Measurements from ENCODE around the gene CDK2AP2. TPM values are rescaled to one million over a fixed set of nuclear protein-coding genes. Genes with fewer than 3 reads are reported as not detected.

The CDK2AP2 gene
- total and polyA plus RNA-seq, 2 experiments from 2014 or later, result 48.6 to 120 TPM

DNA sequence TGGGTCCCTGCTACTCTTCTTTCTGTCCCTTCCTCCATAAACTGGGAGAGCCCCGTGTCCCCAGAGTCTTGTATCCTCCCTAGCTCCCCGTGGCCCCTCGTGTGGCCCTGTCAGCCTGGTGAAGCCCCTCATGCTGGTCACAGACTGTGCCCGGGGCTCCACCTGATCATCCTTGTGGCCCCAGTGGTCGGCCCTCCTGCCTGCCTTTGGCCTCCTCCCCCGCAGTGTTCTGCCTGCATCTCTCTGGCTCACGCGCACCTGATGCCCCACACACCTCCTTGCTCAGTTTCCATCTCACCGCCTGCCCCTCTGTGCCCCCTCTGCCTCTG lies 16.5 kb upstream of the CDK2AP2 start:
- H3K27ac ChIP-seq (ENCODE audit: low read depth), result no peak overlapping the region
- Mint-ChIP-seq H3K4me3 (no peak overlapping the region), H3K4me1 (no peaks in the 10 kb centered on the region; the same call in 2 of the 3 replicates), H3K27ac (no peak overlapping the region), H3K27me3 (ENCODE audit: insufficient read depth, low read depth, poor library complexity) (peaks cover 7% of the 10 kb centered on the region), H3K36me3 (ENCODE audit: low read depth) (no peaks in the 10 kb centered on the region; the same call in 2 of the 3 replicates), H3K9me3 (peaks cover 3% of the 10 kb centered on the region)
- DNase-seq (ENCODE audit: low spot score) (no peak), ATAC-seq (no peak)
- H3K9me2 ChIP-seq (ENCODE audit: insufficient read depth), result 0 out of 2 replicates have a peak, but pooled peaks cover 5% of the 10 kb centered on the region
- H3K4me1 ChIP-seq (ENCODE audit: insufficient read depth), result no peaks in the 10 kb centered on the region
- no peaks in the 10 kb centered on the region for H3K79me2 ChIP-seq (replicated peaks; ENCODE audit: insufficient read depth)
- no peak overlapping the region for H2AFZ ChIP-seq
- H3K4me3 ChIP-seq, result no peak overlapping the region
- H3K4me2 ChIP-seq, result no peak overlapping the region
- H4K20me1 ChIP-seq (replicated peaks; ENCODE audit: insufficient read depth), result no peaks in the 10 kb centered on the region
- no peak for TF ChIP-seq EZH2phosphoT487 (IDR thresholded peaks at IDR 0.05; ENCODE audit: unreplicated experiment)
- TF ChIP-seq, protein P1, sequence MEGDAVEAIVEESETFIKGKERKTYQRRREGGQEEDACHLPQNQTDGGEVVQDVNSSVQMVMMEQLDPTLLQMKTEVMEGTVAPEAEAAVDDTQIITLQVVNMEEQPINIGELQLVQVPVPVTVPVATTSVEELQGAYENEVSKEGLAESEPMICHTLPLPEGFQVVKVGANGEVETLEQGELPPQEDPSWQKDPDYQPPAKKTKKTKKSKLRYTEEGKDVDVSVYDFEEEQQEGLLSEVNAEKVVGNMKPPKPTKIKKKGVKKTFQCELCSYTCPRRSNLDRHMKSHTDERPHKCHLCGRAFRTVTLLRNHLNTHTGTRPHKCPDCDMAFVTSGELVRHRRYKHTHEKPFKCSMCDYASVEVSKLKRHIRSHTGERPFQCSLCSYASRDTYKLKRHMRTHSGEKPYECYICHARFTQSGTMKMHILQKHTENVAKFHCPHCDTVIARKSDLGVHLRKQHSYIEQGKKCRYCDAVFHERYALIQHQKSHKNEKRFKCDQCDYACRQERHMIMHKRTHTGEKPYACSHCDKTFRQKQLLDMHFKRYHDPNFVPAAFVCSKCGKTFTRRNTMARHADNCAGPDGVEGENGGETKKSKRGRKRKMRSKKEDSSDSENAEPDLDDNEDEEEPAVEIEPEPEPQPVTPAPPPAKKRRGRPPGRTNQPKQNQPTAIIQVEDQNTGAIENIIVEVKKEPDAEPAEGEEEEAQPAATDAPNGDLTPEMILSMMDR (conservative IDR thresholded peaks at IDR 0.05; ENCODE audit: low read depth in 2 of 2), result no peak
- no peak for TF ChIP-seq ZNF331 (CRISPR knock-in tag; IDR thresholded peaks at IDR 0.05; ENCODE audit: low read depth)
- TF ChIP-seq JUNB (IDR thresholded peaks at IDR 0.05; ENCODE audit: unreplicated experiment), result no peak
- no peak for TF ChIP-seq STAT1 (IDR thresholded peaks at IDR 0.05; ENCODE audit: unreplicated experiment)
- TF ChIP-seq, protein P2, sequence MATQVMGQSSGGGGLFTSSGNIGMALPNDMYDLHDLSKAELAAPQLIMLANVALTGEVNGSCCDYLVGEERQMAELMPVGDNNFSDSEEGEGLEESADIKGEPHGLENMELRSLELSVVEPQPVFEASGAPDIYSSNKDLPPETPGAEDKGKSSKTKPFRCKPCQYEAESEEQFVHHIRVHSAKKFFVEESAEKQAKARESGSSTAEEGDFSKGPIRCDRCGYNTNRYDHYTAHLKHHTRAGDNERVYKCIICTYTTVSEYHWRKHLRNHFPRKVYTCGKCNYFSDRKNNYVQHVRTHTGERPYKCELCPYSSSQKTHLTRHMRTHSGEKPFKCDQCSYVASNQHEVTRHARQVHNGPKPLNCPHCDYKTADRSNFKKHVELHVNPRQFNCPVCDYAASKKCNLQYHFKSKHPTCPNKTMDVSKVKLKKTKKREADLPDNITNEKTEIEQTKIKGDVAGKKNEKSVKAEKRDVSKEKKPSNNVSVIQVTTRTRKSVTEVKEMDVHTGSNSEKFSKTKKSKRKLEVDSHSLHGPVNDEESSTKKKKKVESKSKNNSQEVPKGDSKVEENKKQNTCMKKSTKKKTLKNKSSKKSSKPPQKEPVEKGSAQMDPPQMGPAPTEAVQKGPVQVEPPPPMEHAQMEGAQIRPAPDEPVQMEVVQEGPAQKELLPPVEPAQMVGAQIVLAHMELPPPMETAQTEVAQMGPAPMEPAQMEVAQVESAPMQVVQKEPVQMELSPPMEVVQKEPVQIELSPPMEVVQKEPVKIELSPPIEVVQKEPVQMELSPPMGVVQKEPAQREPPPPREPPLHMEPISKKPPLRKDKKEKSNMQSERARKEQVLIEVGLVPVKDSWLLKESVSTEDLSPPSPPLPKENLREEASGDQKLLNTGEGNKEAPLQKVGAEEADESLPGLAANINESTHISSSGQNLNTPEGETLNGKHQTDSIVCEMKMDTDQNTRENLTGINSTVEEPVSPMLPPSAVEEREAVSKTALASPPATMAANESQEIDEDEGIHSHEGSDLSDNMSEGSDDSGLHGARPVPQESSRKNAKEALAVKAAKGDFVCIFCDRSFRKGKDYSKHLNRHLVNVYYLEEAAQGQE (IDR thresholded peaks at IDR 0.05; ENCODE audit: unreplicated experiment), result no peak
- TF ChIP-seq EZH2 (IDR thresholded peaks at IDR 0.05; ENCODE audit: low read depth, unreplicated experiment), result no peak
- TF ChIP-seq, protein P3, sequence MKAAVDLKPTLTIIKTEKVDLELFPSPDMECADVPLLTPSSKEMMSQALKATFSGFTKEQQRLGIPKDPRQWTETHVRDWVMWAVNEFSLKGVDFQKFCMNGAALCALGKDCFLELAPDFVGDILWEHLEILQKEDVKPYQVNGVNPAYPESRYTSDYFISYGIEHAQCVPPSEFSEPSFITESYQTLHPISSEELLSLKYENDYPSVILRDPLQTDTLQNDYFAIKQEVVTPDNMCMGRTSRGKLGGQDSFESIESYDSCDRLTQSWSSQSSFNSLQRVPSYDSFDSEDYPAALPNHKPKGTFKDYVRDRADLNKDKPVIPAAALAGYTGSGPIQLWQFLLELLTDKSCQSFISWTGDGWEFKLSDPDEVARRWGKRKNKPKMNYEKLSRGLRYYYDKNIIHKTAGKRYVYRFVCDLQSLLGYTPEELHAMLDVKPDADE (IDR thresholded peaks at IDR 0.05), result no peak
- TF ChIP-seq POLR2AphosphoS5 (IDR thresholded peaks at IDR 0.05; ENCODE audit: low read depth), result no peak
- TF ChIP-seq CREB1 (CRISPR knock-in tag; IDR thresholded peaks at IDR 0.05; ENCODE audit: low read depth), result no peak
- TF ChIP-seq, protein P4, sequence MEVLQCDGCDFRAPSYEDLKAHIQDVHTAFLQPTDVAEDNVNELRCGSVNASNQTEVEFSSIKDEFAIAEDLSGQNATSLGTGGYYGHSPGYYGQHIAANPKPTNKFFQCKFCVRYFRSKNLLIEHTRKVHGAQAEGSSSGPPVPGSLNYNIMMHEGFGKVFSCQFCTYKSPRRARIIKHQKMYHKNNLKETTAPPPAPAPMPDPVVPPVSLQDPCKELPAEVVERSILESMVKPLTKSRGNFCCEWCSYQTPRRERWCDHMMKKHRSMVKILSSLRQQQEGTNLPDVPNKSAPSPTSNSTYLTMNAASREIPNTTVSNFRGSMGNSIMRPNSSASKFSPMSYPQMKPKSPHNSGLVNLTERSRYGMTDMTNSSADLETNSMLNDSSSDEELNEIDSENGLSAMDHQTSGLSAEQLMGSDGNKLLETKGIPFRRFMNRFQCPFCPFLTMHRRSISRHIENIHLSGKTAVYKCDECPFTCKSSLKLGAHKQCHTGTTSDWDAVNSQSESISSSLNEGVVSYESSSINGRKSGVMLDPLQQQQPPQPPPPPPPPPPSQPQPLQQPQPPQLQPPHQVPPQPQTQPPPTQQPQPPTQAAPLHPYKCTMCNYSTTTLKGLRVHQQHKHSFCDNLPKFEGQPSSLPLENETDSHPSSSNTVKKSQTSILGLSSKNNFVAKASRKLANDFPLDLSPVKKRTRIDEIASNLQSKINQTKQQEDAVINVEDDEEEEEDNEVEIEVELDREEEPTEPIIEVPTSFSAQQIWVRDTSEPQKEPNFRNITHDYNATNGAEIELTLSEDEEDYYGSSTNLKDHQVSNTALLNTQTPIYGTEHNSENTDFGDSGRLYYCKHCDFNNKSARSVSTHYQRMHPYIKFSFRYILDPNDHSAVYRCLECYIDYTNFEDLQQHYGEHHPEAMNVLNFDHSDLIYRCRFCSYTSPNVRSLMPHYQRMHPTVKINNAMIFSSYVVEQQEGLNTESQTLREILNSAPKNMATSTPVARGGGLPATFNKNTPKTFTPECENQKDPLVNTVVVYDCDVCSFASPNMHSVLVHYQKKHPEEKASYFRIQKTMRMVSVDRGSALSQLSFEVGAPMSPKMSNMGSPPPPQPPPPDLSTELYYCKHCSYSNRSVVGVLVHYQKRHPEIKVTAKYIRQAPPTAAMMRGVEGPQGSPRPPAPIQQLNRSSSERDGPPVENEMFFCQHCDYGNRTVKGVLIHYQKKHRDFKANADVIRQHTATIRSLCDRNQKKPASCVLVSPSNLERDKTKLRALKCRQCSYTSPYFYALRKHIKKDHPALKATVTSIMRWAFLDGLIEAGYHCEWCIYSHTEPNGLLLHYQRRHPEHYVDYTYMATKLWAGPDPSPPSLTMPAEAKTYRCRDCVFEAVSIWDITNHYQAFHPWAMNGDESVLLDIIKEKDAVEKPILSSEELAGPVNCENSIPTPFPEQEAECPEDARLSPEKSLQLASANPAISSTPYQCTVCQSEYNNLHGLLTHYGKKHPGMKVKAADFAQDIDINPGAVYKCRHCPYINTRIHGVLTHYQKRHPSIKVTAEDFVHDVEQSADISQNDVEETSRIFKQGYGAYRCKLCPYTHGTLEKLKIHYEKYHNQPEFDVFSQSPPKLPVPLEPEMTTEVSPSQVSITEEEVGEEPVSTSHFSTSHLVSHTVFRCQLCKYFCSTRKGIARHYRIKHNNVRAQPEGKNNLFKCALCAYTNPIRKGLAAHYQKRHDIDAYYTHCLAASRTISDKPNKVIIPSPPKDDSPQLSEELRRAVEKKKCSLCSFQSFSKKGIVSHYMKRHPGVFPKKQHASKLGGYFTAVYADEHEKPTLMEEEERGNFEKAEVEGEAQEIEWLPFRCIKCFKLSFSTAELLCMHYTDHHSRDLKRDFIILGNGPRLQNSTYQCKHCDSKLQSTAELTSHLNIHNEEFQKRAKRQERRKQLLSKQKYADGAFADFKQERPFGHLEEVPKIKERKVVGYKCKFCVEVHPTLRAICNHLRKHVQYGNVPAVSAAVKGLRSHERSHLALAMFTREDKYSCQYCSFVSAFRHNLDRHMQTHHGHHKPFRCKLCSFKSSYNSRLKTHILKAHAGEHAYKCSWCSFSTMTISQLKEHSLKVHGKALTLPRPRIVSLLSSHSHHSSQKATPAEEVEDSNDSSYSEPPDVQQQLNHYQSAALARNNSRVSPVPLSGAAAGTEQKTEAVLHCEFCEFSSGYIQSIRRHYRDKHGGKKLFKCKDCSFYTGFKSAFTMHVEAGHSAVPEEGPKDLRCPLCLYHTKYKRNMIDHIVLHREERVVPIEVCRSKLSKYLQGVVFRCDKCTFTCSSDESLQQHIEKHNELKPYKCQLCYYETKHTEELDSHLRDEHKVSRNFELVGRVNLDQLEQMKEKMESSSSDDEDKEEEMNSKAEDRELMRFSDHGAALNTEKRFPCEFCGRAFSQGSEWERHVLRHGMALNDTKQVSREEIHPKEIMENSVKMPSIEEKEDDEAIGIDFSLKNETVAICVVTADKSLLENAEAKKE (CRISPR knock-in tag; IDR thresholded peaks at IDR 0.05), result no peak
- TF ChIP-seq NANOG (IDR thresholded peaks at IDR 0.05; ENCODE audit: borderline replicate concordance), result no peak
- no peak for TF ChIP-seq ZNF114 (CRISPR knock-in tag; IDR thresholded peaks at IDR 0.05)
- H3F3A ChIP-seq (replicated peaks; ENCODE audit: low read depth), result no peaks in the 10 kb centered on the region
- no peaks in the 10 kb centered on the region for H3K27me3 ChIP-seq (ENCODE audit: insufficient read depth)
- no peaks in the 10 kb centered on the region for H3K36me3 ChIP-seq (ENCODE audit: insufficient read depth)

Data from GM23338 (cell line).